GM13977 (cell line): Measurements from ENCODE around the gene LLPH.

ENCODE experiments used
- DNase-seq: peaks from one replicate; pipeline ENCODE4 v3.0.0; 2012; ENCODE audit warnings: low spot score
- in situ Hi-C: fragments of 300-500 bp; cut with MboI; formaldehyde crosslinking; loops from one replicate; pipeline ENCODE4 v1.12.0; 2022; ENCODE audit warnings: low sequenced_read_pairs, low pct_unique_long_range_greater_than_20kb, mixed read lengths, inconsistent platforms; ENCODE audit not compliant: unreplicated experiment
- TF ChIP-seq, protein P1 (sequence below): IDR thresholded peaks from 2 replicates; pipeline ENCODE4 v1.5.1; 2012; ENCODE audit warnings: mild to moderate bottlenecking, control low read depth; ENCODE audit not compliant: insufficient read depth; ENCODE audit errors: extremely low read depth, missing control alignments

The LLPH gene

DNA sequence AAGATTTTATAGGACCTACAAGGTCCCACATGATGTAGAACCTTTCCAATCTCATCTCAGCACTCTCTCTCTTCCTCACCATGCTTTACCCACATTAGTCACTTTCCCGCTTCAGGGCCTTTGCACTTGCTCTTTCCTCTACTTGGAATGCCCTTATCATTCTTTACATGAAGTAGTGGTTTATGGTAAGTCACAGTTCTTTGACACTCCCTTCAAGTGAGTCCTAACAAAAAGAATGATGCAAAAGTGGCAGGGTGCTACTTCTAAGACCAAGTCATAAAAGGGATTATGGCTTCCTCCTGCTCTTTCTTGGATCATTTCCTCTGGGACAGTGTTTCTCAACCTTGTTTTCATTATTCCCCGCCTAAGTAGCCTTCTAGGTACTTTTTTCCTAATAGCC is 26.1 kb upstream of the LLPH start:
- no peak for DNase-seq
- in situ Hi-C loops = no loop called here
- TF ChIP-seq, protein P1, sequence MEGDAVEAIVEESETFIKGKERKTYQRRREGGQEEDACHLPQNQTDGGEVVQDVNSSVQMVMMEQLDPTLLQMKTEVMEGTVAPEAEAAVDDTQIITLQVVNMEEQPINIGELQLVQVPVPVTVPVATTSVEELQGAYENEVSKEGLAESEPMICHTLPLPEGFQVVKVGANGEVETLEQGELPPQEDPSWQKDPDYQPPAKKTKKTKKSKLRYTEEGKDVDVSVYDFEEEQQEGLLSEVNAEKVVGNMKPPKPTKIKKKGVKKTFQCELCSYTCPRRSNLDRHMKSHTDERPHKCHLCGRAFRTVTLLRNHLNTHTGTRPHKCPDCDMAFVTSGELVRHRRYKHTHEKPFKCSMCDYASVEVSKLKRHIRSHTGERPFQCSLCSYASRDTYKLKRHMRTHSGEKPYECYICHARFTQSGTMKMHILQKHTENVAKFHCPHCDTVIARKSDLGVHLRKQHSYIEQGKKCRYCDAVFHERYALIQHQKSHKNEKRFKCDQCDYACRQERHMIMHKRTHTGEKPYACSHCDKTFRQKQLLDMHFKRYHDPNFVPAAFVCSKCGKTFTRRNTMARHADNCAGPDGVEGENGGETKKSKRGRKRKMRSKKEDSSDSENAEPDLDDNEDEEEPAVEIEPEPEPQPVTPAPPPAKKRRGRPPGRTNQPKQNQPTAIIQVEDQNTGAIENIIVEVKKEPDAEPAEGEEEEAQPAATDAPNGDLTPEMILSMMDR = no peak

DNA sequence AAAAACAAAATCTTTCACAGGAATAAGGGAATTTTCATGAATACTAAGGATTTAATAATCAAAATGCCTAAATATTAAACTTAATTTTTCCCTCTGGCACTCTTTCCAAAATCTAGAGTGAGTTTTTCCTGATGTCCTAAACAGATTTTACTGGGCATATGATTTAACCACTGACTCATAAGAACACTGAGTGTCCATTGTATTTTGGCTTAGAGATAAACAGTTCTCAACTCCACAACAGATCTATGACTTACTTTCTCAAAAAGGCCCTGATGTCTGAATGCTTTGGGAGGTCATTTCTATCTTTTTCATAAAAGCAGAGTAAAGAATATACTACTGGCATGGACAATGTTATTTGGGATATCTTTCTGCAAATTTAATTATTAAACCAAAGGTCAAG is 24.2 kb upstream of the LLPH start:
- in situ Hi-C loops = no loop called here
- TF ChIP-seq, protein P1 = no peak
- no peak for DNase-seq

DNA sequence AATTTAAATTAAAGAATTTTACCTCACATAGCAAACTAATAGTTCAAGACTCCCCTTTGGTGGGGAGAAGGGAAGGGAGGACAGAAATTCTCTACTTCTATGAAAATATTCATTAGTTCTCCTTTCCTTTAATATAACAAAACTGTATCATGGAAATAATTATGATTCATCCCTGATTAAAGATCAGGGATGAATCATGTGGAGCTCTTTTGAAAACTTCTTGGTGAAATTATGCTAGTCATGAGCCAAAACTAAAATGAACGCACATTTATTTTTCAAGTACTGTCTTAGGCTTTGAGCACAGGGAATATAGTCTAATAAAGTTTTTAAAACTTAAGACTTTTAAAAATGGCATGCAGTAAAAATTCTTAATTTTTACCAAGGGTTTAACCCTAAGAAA is 22.2 kb upstream of the LLPH start:
- TF ChIP-seq, protein P1 = no peak
- DNase-seq = no peak
- in situ Hi-C loops = no loop called here

DNA sequence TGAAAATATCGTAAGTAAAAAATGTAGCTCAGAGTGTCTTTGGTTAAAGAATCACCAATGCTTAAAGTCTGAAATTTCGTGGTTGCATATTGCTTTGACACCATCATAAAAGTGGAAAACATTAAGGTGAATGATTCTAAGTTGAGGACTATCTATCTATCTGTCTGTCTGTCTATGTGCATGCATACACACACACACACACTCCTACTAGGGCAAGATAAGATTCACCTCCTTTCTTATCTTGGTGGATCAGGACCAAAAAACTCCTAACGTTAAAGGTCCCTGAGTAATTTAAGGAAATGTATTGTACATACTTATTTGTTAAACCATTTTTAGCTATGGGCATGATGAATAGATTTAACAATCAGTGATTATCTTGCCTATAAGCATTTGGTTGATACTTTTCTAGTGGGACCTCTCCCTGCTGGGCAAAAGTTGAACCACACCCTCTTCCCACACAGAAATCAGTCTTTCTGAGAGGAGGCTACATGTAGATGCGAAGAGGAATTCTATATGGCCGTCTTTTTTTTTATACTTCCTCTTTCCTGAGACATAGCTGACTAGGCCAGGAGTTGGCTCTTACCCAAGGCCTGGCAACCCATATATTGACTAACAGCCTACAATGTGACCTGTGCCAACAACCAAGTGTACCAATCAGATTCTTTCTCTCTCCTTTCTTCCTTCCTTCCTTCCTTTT is 19.3 kb upstream of the LLPH start:
- TF ChIP-seq, protein P1 = no peak
- in situ Hi-C loops = no loop called here
- no peak for DNase-seq

DNA sequence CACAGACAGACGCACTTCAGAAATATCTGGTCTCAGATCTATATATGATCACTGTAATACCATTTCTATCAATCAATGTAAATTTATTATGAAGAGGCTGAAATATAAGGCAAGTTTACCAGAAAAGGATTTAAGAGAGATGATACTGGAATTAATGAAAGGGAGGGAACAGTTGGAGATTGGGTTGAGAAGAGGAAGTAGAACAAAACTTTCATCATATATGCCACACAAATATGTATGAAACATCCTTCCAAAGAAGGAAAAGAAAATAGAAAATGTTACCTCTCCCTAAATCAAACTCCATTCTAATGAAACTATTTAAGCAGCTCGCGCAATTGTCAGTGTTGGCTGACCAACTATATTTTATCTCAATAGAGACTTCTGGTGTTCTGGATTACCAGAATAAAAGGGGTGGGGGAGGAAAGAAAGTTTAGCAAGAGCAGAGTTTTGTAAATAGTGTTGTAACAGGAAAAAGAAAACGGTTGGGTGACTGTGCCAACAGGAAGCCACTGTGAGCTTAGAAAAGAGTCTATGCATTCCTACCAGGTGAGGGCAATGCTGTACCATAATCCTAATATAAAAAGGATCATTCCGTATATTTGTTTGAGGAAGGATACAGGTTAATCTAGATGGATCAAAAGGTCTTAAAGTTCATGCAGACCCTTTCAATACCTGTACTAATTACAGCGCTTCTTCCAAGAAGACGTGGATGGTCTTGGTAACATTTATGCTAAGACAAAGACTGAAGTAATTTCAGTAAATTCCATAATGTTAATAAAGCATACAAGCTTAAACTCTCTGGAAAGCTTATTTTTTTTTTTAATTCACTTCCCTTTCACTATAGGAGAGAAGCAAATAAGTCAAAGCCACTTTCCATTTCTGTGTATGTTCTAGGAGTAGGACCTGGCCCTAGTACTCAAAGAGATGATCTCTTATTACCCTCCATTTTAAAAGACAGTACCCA is 14.5 kb upstream of the LLPH start:
- in situ Hi-C loops = no loop called here
- TF ChIP-seq, protein P1 = peak; percentile 23
- no peak for DNase-seq

DNA sequence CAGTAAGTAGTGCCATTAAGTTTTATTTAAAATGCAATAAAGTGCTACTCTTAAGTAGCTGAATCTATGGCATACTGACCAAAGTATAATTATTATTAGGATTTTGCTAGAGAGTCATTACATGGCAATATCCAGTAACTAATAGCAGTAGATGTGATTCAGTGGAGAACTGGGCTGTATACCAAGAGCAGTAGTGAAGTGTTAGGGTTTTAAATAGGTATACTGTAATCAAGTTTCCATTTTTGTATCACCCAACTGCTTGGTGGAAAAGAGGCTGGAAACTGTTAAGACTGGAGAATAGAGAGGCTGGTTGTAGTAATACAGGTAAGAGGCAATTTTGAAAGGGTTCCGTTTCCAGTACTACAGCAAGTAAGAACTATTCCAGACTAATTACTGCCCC is 13.3 kb upstream of the LLPH start:
- TF ChIP-seq, protein P1 = no peak
- no peak for DNase-seq
- in situ Hi-C loops = no loop called here
